ACC112 (cell line): ENCODE results near the gene MUC3A.

ENCODE experiments used
- H2AFZ ChIP-seq: fragments of 200-600 bp; sonication (generic); one replicate; pipeline ENCODE4 v1.6.0; 2017; ENCODE audit warnings: antibody characterized with exemption, low read length; ENCODE audit not compliant: unreplicated experiment
- H3K27ac ChIP-seq: fragments of 200-600 bp; sonication (generic); 2 replicates; pipeline ENCODE4 v1.5.1; 2014; ENCODE audit warnings: low read depth, mild to moderate bottlenecking, antibody characterized with exemption, low read length, moderate library complexity
- H3K27me3 ChIP-seq: fragments of 200-600 bp; sonication (generic); 2 replicates; pipeline ENCODE4 v1.6.1; 2014; ENCODE audit warnings: mild to moderate bottlenecking, antibody characterized with exemption, low read length, moderate library complexity, mixed read lengths; ENCODE audit not compliant: insufficient read depth
- H3K36me3 ChIP-seq: fragments of 200-600 bp; sonication (generic); 2 replicates; pipeline ENCODE4 v1.6.1; 2016; ENCODE audit warnings: mild to moderate bottlenecking, antibody characterized with exemption, low read length, moderate library complexity, mixed read lengths; ENCODE audit not compliant: insufficient read depth
- H3K4me1 ChIP-seq: fragments of 200-600 bp; sonication (generic); one replicate; pipeline ENCODE4 v1.6.1; 2016; ENCODE audit warnings: low read length, mixed read lengths; ENCODE audit not compliant: insufficient read depth, unreplicated experiment, control insufficient read depth
- H3K4me3 ChIP-seq: fragments of 200-600 bp; sonication (generic); 2 replicates; pipeline ENCODE4 v1.5.1; 2014; ENCODE audit warnings: mild to moderate bottlenecking, low read depth, low read length
- H3K79me2 ChIP-seq: fragments of 200-600 bp; sonication (generic); one replicate; pipeline ENCODE4 v1.6.0; 2016; ENCODE audit warnings: low read length; ENCODE audit not compliant: control insufficient read depth, unreplicated experiment, insufficient read depth

Gene MUC3A

DNA sequence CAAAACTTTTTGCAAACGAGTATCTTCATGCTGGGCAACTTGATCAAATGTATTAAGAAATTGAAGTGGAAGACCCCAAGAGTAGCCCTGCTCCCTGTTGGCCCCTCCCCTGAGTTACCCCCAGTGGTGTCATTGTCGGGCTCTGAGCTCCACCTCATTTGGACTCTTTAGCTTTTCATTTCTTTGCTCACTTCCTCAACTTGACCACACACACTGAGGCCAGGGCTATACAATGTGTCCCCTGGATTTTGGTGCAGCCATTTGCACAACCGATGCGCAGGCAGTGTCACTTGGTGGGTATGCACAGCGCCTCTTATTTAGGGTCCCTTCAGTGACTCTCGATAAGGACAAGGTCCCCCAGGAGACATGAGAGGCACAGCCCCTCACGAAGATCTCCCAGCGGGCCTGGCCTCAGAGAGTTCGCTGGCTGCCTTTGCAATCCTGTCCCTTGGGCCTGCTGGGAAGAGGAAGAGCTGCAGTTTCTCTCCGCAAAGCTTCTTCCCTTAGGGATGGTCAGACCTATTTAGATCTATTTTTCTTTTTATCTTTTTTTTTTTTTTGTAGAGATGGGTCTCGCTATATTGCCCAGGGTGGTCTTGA, 2.5 kb upstream of the MUC3A start:
- H3K36me3 ChIP-seq = no peaks in the 10 kb centered on the region
- no peaks in the 10 kb centered on the region for H3K79me2 ChIP-seq
- H3K27me3 ChIP-seq = peaks cover 29% of the 10 kb centered on the region
- no peak overlapping the region for H3K4me3 ChIP-seq
- H3K4me1 ChIP-seq = peaks cover 6% of the 10 kb centered on the region
- H2AFZ ChIP-seq = no peak overlapping the region
- H3K27ac ChIP-seq = no peak overlapping the region

DNA sequence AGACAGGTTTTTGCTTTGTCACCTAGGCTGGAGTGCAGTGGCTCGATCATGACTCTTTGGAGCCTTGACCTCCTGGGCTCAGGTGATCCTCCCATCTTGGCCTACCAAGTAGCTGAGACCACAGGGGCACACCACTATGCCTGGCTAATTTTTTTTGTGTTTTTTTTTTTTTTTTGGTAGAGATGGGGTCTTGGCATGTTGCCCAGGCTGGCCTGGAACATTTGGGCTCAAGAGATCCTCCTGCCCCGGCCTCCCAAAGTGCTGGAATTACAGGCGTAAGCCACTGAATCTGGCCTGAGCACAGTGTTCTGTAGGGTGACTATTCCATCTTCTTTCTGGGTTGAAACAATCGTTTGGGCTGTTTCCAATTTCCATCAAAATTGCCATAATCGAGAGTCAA, 1.5 kb upstream of the MUC3A start:
- Histone ChIP-seq H3K79me2 (no peaks in the 10 kb centered on the region), H3K4me3 (no peak overlapping the region), H3K4me1 (peaks cover under 1% of the 10 kb centered on the region), H3K27ac (no peak overlapping the region), H2AFZ (no peak overlapping the region), H3K27me3 (peaks cover 39% of the 10 kb centered on the region), H3K36me3 (no peaks in the 10 kb centered on the region)

DNA sequence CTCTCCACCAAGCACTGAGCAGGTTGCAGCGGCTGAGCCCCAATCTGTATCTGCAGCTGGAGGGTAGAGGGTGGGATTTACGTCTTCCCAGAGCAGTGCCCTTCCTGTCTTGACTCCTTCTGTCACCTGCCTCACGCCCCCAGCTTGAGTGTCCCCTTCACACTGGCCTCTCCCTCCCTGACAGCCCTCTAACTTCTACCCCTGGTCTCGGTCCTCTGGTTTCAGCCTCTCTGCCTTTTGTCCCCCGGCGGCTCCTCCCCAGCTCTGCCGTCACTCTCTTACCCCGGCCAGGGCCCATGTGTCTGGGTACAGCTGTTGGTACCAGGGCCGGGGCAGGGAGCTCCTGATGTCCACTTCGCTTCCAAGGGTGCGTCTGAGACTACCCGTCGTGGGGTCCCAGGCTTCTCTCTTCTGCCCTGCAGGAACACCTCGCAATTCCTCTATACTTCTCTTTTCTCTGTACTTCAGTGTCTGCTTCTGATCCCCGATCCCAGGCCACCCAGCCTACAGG, 654 bp downstream of the MUC3A start:
- no peak overlapping the region for H3K4me3 ChIP-seq
- H3K79me2 ChIP-seq = no peaks in the 10 kb centered on the region
- H3K27ac ChIP-seq = no peak overlapping the region
- peaks cover 58% of the 10 kb centered on the region for H3K27me3 ChIP-seq
- no peak overlapping the region for H2AFZ ChIP-seq
- H3K4me1 ChIP-seq = no peaks in the 10 kb centered on the region
- no peaks in the 10 kb centered on the region for H3K36me3 ChIP-seq

GRCh38 chr7:100951172-100951571, 1.8 kb downstream of the MUC3A start:
- H3K27ac ChIP-seq = no peak overlapping the region
- no peaks in the 10 kb centered on the region for H3K79me2 ChIP-seq
- H3K4me3 ChIP-seq = no peak overlapping the region
- H3K36me3 ChIP-seq = no peaks in the 10 kb centered on the region
- H2AFZ ChIP-seq = no peak overlapping the region
- no peaks in the 10 kb centered on the region for H3K4me1 ChIP-seq
- H3K27me3 ChIP-seq = peaks cover 65% of the 10 kb centered on the region

GRCh38 chr7:100951888-100952560, 2.7 kb downstream of the MUC3A start:
- H3K4me3 ChIP-seq = no peak overlapping the region
- H2AFZ ChIP-seq = no peak overlapping the region
- no peak overlapping the region for H3K27ac ChIP-seq
- H3K27me3 ChIP-seq = peaks cover 65% of the 10 kb centered on the region
- H3K4me1 ChIP-seq = no peaks in the 10 kb centered on the region
- H3K36me3 ChIP-seq = no peaks in the 10 kb centered on the region
- no peaks in the 10 kb centered on the region for H3K79me2 ChIP-seq

- Histone ChIP-seq H3K4me1 (no peaks in the 10 kb centered on the region), H3K79me2 (no peaks in the 10 kb centered on the region), H3K27ac (no peak overlapping the region), H3K27me3 (peaks cover 65% of the 10 kb centered on the region), H3K4me3 (no peak overlapping the region), H3K36me3 (no peaks in the 10 kb centered on the region), H2AFZ (no peak overlapping the region)
Measured at GRCh38 chr7:100952641-100953040, 3.3 kb downstream of the MUC3A start.

GRCh38 chr7:100957832-100958421, 8.6 kb downstream of the MUC3A start:
- H3K4me1 ChIP-seq = no peaks in the 10 kb centered on the region
- H3K36me3 ChIP-seq = no peaks in the 10 kb centered on the region
- H3K79me2 ChIP-seq = no peaks in the 10 kb centered on the region
- H3K27me3 ChIP-seq = peaks cover 66% of the 10 kb centered on the region
- H2AFZ ChIP-seq = no peak overlapping the region
- H3K4me3 ChIP-seq = no peak overlapping the region
- H3K27ac ChIP-seq = no peak overlapping the region

DNA sequence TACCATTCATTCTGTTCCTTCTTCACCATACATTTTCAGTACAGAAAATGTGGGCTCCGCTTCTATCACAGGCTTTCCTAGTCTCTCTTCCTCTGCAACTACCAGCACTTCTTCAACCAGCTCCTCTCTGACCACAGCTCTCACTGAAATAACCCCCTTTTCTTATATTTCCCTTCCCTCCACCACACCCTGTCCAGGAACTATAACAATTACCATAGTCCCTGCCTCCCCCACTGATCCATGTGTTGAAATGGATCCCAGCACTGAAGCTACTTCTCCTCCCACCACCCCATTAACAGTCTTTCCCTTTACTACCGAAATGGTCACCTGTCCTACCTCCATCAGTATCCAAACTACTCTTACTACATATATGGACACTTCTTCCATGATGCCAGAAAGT, 10.6 kb downstream of the MUC3A start:
- no peak overlapping the region for H3K4me3 ChIP-seq
- peaks cover 67% of the 10 kb centered on the region for H3K27me3 ChIP-seq
- H3K4me1 ChIP-seq = no peaks in the 10 kb centered on the region
- no peaks in the 10 kb centered on the region for H3K36me3 ChIP-seq
- no peak overlapping the region for H3K27ac ChIP-seq
- no peak overlapping the region for H2AFZ ChIP-seq
- no peaks in the 10 kb centered on the region for H3K79me2 ChIP-seq

- Histone ChIP-seq H3K4me3 (no peak overlapping the region), H2AFZ (no peak overlapping the region), H3K79me2 (no peaks in the 10 kb centered on the region), H3K4me1 (no peaks in the 10 kb centered on the region), H3K36me3 (no peaks in the 10 kb centered on the region), H3K27ac (no peak overlapping the region), H3K27me3 (peaks cover 84% of the 10 kb centered on the region)
Measured at GRCh38 chr7:100962537-100962936, 13.2 kb downstream of the MUC3A start.

GRCh38 chr7:100963386-100963785, 14.1 kb downstream of the MUC3A start:
- H2AFZ ChIP-seq = no peak overlapping the region
- H3K4me3 ChIP-seq = no peak overlapping the region
- H3K27me3 ChIP-seq = peaks cover 87% of the 10 kb centered on the region
- no peaks in the 10 kb centered on the region for H3K36me3 ChIP-seq
- no peak overlapping the region for H3K27ac ChIP-seq
- H3K4me1 ChIP-seq = no peaks in the 10 kb centered on the region
- H3K79me2 ChIP-seq = no peaks in the 10 kb centered on the region

DNA sequence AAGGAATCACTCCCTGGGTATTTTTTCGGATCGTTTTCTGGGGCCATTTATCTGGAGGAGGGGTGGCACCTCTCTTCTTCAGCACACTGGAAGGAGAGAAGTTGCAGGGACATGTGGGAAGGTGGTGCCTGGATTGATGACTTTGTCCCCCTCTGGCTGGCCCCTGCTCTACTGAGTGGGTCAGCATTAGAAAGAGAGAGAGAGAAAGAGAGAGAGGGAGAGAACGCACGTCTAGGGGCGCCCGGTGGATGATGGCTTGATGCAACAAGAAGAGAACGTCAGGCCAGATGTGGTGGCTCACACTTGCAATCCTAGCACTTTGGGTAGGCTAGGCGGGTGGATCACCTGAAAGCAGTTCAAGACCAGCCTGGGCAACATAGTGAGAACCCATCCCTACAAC, 14.5 kb downstream of the MUC3A start:
- Histone ChIP-seq H3K27ac (no peak overlapping the region), H3K36me3 (no peaks in the 10 kb centered on the region), H3K79me2 (no peaks in the 10 kb centered on the region), H2AFZ (no peak overlapping the region), H3K4me1 (no peaks in the 10 kb centered on the region), H3K27me3 (peaks cover 87% of the 10 kb centered on the region), H3K4me3 (no peak overlapping the region)
